DND-41 (cell line): ENCODE data around the gene HMMR.

ENCODE experiments used
- EZH2 ChIP-seq: IDR thresholded peaks from 3 replicates; pipeline ENCODE4 v1.6.1; 2012; ENCODE audit warnings: borderline replicate concordance, low read depth, mild to moderate bottlenecking, moderate library complexity, low read length, inconsistent platforms; ENCODE audit not compliant: severe bottlenecking
- TF ChIP-seq, protein P1 (sequence below): IDR thresholded peaks from 2 replicates; pipeline ENCODE4 v1.5.1; 2012; ENCODE audit warnings: borderline replicate concordance, low read length, moderate library complexity, mild to moderate bottlenecking; ENCODE audit not compliant: poor library complexity, severe bottlenecking; ENCODE audit errors: extremely low read depth

DNA sequence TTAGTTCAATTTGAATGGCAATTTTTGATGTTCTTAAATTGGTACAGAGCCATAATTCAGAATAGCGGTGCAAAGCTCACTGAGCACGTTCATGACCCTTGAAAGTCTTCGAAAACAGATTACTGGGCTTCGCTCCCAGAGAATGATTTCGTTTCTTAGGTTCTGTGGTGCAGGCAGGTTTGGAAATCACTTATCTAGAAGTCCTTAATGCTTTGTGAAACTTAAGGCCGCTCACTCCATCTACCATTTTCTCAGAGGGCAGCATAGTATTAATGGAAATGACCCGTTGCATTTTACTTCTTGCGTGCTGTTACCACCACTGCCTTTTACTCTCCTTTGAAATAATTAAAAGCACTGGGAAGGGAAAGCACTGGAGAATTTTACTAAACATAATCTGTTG lies 42.1 kb downstream of the HMMR start:
- no peak for TF ChIP-seq EZH2
- TF ChIP-seq, protein P1, sequence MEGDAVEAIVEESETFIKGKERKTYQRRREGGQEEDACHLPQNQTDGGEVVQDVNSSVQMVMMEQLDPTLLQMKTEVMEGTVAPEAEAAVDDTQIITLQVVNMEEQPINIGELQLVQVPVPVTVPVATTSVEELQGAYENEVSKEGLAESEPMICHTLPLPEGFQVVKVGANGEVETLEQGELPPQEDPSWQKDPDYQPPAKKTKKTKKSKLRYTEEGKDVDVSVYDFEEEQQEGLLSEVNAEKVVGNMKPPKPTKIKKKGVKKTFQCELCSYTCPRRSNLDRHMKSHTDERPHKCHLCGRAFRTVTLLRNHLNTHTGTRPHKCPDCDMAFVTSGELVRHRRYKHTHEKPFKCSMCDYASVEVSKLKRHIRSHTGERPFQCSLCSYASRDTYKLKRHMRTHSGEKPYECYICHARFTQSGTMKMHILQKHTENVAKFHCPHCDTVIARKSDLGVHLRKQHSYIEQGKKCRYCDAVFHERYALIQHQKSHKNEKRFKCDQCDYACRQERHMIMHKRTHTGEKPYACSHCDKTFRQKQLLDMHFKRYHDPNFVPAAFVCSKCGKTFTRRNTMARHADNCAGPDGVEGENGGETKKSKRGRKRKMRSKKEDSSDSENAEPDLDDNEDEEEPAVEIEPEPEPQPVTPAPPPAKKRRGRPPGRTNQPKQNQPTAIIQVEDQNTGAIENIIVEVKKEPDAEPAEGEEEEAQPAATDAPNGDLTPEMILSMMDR: no peak
